ENCODE measurements around the gene NFATC1. TPM values are rescaled to one million over a fixed set of nuclear protein-coding genes. Genes with fewer than 3 reads are reported as not detected.

The NFATC1 gene
- total and polyA plus RNA-seq, 3 experiments from 2014 or later = 36.7 to 46.7 (median 45.9) TPM

DNA sequence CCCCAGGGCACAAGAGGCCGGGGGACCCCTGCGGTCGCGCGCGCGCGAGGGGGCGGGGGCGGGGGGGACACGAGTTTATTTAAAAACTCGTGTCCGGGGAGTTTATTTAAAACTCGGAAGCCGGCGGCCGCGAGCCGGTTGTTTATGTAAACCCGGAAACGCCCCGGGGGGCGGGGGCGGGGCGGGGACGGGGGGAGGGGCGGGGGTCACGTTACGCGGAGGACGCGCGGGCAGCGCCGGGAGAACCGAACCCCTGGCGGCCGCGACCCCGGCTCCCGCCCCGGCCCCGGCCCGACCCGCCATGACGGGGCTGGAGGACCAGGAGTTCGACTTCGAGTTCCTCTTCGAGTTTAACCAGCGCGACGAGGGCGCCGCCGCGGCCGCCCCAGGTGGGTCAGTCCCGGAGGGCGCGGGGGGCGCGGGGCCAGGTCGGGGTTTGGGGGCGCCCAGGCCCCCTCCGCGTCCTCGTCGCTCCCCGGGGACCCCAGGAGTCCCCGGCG lies 4.4 kb downstream of the NFATC1 start:
- no peaks in the 10 kb centered on the region for H3K9me3 ChIP-seq (ENCODE audit: low read length)
- peak overlapping the region in 1 of 7 donors; percentile 92 for H3K4me3 Mint-ChIP-seq
- ChIA-PET CTCF (interaction anchor here (1.2 to 1.6 kb wide), 2 partner anchors 123 to 128 kb away, joined by 4 read pairs; no protein-coding TSS in a partner anchor), POLR2A (no interaction called here)
- H3K9me3 Mint-ChIP-seq = no peaks in the 10 kb centered on the region
- peaks cover 37 to 52% (median 45%) of the 10 kb centered on the region in 3 donors for H3K4me1 Mint-ChIP-seq
- no peak overlapping the region for H3K27ac Mint-ChIP-seq
- peaks cover 0 to 3% of the 10 kb centered on the region in 2 donors for H3K27me3 Mint-ChIP-seq
- H3K27ac ChIP-seq (ENCODE audit: low read depth, low read length) = peak overlapping the region; percentile 47
- peak; percentile 42 to 75 (median 60) for DNase-seq
- H3K36me3 ChIP-seq (ENCODE audit: insufficient read depth, low read length) = no peaks in the 10 kb centered on the region
- H3K4me3 ChIP-seq (ENCODE audit: low read length) = peak overlapping the region; percentile 45
- peaks cover 0 to 23% (median 0%) of the 10 kb centered on the region in 3 donors for H3K36me3 Mint-ChIP-seq
- no peaks in the 10 kb centered on the region for H3K27me3 ChIP-seq (ENCODE audit: insufficient read depth, low read length, poor library complexity, severe bottlenecking)
- peaks cover 41% of the 10 kb centered on the region for H3K4me1 ChIP-seq (ENCODE audit: insufficient read depth, low read length)

DNA sequence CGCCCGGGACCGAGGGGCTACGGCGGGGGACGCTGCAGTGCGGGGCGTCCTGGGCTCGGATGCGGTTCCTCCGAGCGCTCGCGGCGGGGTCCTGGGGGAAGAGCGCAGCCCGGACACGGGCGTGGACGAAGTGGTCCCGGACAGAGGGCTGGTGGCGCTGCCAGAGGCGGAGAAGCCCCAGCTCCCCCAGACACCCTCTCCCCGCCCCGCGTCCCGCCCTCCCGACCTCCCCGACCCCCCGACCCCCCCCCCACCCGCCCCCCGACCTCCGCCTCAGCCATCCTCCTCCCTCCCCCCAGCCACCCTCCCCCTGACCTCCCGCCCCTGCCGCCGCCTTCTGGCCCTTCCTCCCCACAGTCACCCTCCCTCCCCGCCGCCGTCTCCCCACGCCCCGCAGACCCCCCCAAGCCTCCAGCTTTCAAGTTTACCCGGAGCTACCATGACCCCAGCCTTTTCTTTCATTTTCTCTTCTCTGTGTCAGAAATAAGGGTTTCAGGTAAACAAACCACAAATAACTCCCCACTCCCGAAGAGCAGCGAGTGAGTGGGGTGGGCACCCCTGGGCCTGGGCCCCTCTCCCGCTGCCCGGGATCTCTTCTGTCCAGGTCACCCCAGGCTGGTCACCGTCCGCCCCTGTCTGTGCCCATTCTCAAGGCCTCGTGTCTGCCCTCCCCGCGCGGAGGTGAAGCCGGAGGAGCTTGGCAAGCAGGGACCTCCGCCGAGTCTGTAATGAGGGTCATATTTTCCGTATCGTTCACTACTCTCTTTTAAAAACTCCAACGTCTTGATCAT lies 5.1 kb downstream of the NFATC1 start:
- H3K9me3 ChIP-seq (ENCODE audit: low read length) = no peaks in the 10 kb centered on the region
- ChIA-PET POLR2A (interaction anchor here (0.6 to 1.8 kb wide), 3 partner anchors 24 to 114 kb away, joined by 3 to 7 read pairs (median 4); no protein-coding TSS in a partner anchor), CTCF (interaction anchor here (1.2 to 1.6 kb wide), 3 partner anchors 21 to 127 kb away, joined by 3 to 4 read pairs (median 4); no protein-coding TSS in a partner anchor)
- no peaks in the 10 kb centered on the region for H3K36me3 ChIP-seq (ENCODE audit: insufficient read depth, low read length)
- H3K4me3 Mint-ChIP-seq = peak overlapping the region; percentile 82 to 96 (median 91)
- H3K27me3 ChIP-seq (ENCODE audit: insufficient read depth, low read length, poor library complexity, severe bottlenecking) = no peaks in the 10 kb centered on the region
- peak; percentile 43 to 73 (median 68) for DNase-seq
- H3K27ac ChIP-seq (ENCODE audit: low read depth, low read length) = peak overlapping the region; percentile 47
- peak overlapping the region; percentile 92 to 99 (median 95) for H3K27ac Mint-ChIP-seq
- H3K4me1 Mint-ChIP-seq = peaks cover 42 to 58% (median 52%) of the 10 kb centered on the region in 3 donors
- peaks cover 47% of the 10 kb centered on the region for H3K4me1 ChIP-seq (ENCODE audit: insufficient read depth, low read length)
- H3K36me3 Mint-ChIP-seq = peaks cover 0 to 23% (median 0%) of the 10 kb centered on the region in 3 donors
- peaks cover 0 to 3% of the 10 kb centered on the region in 2 donors for H3K27me3 Mint-ChIP-seq
- peak overlapping the region; percentile 45 for H3K4me3 ChIP-seq (ENCODE audit: low read length)
- no peaks in the 10 kb centered on the region for H3K9me3 Mint-ChIP-seq

DNA sequence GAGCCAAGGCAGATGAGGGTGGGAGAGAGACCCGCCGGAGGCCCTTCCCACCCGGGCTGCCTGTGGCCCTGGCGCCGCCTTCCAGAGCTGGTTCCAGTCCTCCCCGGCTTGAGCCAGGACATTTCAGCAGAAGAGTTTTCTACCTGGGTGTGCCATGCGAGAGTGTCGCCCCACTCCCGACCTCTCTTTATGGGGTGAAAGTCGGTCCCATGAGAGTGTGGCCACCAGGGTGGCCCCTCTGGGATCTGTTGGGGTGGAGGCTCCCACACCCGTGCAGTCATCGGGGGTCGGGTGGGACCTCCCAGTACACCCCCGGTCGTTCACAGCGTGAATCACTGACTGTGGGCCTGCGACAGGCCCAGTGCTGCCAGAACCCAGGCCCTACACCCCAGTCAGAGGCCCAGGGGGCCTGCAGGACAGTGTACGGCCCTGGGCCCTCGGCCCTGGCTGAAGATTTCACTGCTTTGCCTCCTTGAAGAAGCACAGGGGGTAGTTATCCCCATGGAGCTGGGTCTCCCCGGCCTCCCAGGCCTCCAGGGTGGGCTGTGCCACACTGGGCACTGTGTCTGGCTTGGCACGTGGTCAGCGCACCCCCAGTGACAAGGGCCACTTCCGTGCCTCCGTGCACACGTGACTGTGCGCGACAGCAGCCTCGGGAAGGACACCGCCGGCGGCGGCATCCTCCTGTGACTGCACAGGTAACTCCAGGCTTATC lies 5.9 kb downstream of the NFATC1 start:
- no peaks in the 10 kb centered on the region for H3K9me3 Mint-ChIP-seq
- Histone ChIP-seq H3K4me1 (ENCODE audit: insufficient read depth, low read length) (peaks cover 56% of the 10 kb centered on the region), H3K27ac (ENCODE audit: low read depth, low read length) (no peak overlapping the region), H3K36me3 (ENCODE audit: insufficient read depth, low read length) (no peaks in the 10 kb centered on the region), H3K27me3 (ENCODE audit: insufficient read depth, low read length, poor library complexity, severe bottlenecking) (no peaks in the 10 kb centered on the region), H3K9me3 (ENCODE audit: low read length) (no peaks in the 10 kb centered on the region), H3K4me3 (ENCODE audit: low read length) (peak overlapping the region; percentile 43)
- H3K36me3 Mint-ChIP-seq = peaks cover 4 to 31% (median 5%) of the 10 kb centered on the region in 3 donors
- peak in 1 of 5 donors; percentile 46 for DNase-seq
- H3K27ac Mint-ChIP-seq = peak overlapping the region; percentile 92 to 99 (median 95)
- peaks cover 50 to 66% (median 60%) of the 10 kb centered on the region in 3 donors for H3K4me1 Mint-ChIP-seq
- ChIA-PET CTCF (interaction anchor here (1.2 to 1.6 kb wide), 3 partner anchors 20 to 127 kb away, joined by 3 to 4 read pairs (median 4); no protein-coding TSS in a partner anchor), POLR2A (interaction anchor here (0.6 to 1.8 kb wide), 3 partner anchors 23 to 113 kb away, joined by 3 to 7 read pairs (median 4); no protein-coding TSS in a partner anchor)
- peak overlapping the region; percentile 82 to 96 (median 91) for H3K4me3 Mint-ChIP-seq
- H3K27me3 Mint-ChIP-seq = peaks cover 0 to 3% of the 10 kb centered on the region in 2 donors

DNA sequence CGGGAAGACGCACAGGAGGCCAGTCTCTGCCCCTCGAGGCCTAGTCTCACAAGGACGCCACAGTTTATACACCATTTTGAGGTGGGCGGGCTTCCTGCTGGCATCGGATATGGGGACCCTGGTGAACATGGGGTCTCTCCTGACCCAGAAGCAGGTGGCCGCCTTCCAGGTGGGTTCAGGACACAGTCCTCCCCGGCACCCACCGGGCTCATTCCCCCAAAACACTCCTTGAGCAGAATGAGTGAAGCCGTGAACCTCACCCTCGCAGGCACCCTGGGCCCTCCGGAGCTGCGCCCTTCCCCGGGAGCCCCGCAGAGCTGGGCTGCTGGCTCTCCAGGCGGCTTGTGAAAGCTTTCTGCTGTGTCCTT lies 6.5 kb downstream of the NFATC1 start:
- H3K9me3 ChIP-seq (ENCODE audit: low read length) = no peaks in the 10 kb centered on the region
- Mint-ChIP-seq H3K36me3 (peaks cover 4 to 31% (median 5%) of the 10 kb centered on the region in 3 donors), H3K27ac (peak overlapping the region in 7 of 8 donors; percentile 32 to 99 (median 89)), H3K9me3 (no peaks in the 10 kb centered on the region), H3K4me3 (peak overlapping the region; percentile 67 to 95 (median 86)), H3K27me3 (peaks cover 0 to 3% of the 10 kb centered on the region in 2 donors), H3K4me1 (peaks cover 51 to 66% (median 60%) of the 10 kb centered on the region in 3 donors)
- no peaks in the 10 kb centered on the region for H3K36me3 ChIP-seq (ENCODE audit: insufficient read depth, low read length)
- H3K4me3 ChIP-seq (ENCODE audit: low read length) = no peak overlapping the region
- no peaks in the 10 kb centered on the region for H3K27me3 ChIP-seq (ENCODE audit: insufficient read depth, low read length, poor library complexity, severe bottlenecking)
- POLR2A ChIA-PET = interaction anchor here (1.8 kb wide), 1 partner anchor 105 kb away, joined by 4 read pairs; no protein-coding TSS in a partner anchor
- no peak overlapping the region for H3K27ac ChIP-seq (ENCODE audit: low read depth, low read length)
- DNase-seq = peak in 1 of 5 donors; percentile 41
- CTCF ChIA-PET = interaction anchor here (4.2 kb wide), 1 partner anchor 121 kb away, joined by 14 read pairs; no protein-coding TSS in a partner anchor
- peaks cover 61% of the 10 kb centered on the region for H3K4me1 ChIP-seq (ENCODE audit: insufficient read depth, low read length)

DNA sequence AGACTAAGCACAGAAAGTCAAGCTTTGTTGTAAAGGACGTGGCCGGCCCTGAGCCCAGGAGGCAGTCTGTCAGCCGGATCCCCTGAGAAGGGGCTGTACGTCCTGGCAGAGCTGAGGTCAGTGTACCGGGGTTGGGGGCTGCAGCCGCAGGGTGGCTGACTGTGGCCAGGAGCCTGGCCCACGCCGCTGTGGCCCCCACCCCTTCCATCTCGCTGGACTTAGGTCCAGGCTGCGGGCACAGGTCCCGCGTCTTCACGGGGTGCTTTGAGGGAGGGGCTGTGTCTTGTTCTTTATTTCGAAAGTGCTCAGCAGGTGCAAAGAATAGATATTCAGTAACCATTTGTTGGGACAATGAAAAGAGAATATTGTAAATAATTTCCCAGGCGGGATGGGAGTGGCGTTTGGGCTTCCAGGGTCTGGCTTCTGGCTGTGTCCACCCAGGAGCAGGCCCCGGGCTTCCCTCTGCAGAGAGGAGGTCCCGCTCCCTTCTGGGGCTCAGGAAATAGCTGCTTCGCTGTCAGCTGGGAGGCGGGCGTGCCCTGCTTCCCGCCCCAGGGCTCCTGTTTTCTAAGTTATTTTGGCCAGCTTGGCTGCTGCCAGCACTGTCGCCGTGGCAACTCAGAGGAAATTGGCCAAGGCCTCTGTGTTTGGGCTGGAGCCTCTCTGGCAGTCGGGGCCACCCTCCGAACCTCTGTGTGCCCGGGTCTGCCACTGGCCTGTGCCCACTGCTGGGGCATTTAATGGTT lies 7.4 kb downstream of the NFATC1 start:
- peak overlapping the region; percentile 32 to 99 (median 94) for H3K27ac Mint-ChIP-seq
- H3K36me3 Mint-ChIP-seq = peaks cover 4 to 35% (median 5%) of the 10 kb centered on the region in 3 donors
- DNase-seq = peak in 2 of 5 donors; percentile 38 to 44
- peak overlapping the region; percentile 39 for H3K4me3 ChIP-seq (ENCODE audit: low read length)
- no peaks in the 10 kb centered on the region for H3K9me3 Mint-ChIP-seq
- H3K27ac ChIP-seq (ENCODE audit: low read depth, low read length) = no peak overlapping the region
- peaks cover 0 to 3% of the 10 kb centered on the region in 2 donors for H3K27me3 Mint-ChIP-seq
- H3K4me1 ChIP-seq (ENCODE audit: insufficient read depth, low read length) = peaks cover 61% of the 10 kb centered on the region
- ChIA-PET CTCF (interaction anchor here (0.9 to 4.2 kb wide), 2 partner anchors 120 to 125 kb away, joined by 3 to 14 read pairs; no protein-coding TSS in a partner anchor), POLR2A (no interaction called here)
- H3K4me3 Mint-ChIP-seq = peak overlapping the region; percentile 55 to 92 (median 79)
- H3K4me1 Mint-ChIP-seq = peaks cover 54 to 72% (median 66%) of the 10 kb centered on the region in 3 donors
- no peaks in the 10 kb centered on the region for H3K36me3 ChIP-seq (ENCODE audit: insufficient read depth, low read length)
- H3K9me3 ChIP-seq (ENCODE audit: low read length) = no peaks in the 10 kb centered on the region
- H3K27me3 ChIP-seq (ENCODE audit: insufficient read depth, low read length, poor library complexity, severe bottlenecking) = no peaks in the 10 kb centered on the region

DNA sequence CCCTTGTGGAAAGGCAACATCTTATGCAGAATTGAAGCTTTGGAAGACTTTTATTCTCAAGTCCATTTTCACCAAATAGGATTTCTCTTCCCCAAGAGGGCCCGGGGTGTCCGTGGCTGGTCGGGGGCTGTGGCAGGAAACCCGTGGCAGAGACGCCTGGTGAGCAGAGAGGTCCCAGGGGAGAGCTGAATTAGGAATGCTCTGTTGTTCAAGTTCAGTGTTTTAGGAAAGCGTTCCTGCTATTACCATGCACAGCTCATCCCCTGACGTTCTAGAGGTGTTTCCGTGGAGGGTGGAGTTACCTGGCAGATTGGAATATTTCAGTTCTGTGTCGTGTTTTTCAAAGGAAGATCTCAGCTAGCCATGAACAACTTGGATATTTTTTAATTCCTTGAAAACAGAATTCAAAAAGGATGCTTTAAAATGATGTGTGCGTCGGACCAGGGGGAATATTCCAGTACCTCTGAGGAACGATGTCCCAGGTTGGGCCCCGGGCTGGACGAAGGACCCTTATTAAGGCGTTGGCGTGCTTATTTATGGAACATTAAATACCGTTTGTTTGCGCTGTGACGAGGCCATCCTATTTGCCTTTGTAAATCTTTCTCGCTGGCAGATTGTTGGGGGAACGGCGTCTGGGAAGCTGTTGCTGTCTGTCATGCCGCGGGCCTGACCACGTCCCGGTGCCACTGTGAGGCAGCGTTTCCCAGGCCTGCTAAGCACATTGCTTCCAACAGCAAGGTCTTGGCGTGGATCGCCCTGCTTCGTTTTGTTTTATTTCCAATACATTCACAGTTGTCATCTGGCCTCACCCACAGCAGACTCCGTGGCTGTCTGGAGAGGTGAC lies 8.2 kb downstream of the NFATC1 start:
- DNase-seq = peak in 1 of 5 donors; percentile 49
- Mint-ChIP-seq H3K4me1 (peaks cover 49 to 66% (median 62%) of the 10 kb centered on the region in 3 donors), H3K4me3 (peak overlapping the region; percentile 67 to 84 (median 79)), H3K27ac (peak overlapping the region; percentile 84 to 99 (median 94)), H3K9me3 (no peaks in the 10 kb centered on the region), H3K36me3 (peaks cover 4 to 34% (median 5%) of the 10 kb centered on the region in 3 donors), H3K27me3 (peaks cover 0 to 2% of the 10 kb centered on the region in 2 donors)
- Histone ChIP-seq H3K9me3 (ENCODE audit: low read length) (no peaks in the 10 kb centered on the region), H3K27me3 (ENCODE audit: insufficient read depth, low read length, poor library complexity, severe bottlenecking) (no peaks in the 10 kb centered on the region), H3K4me3 (ENCODE audit: low read length) (peak overlapping the region; percentile 59), H3K4me1 (ENCODE audit: insufficient read depth, low read length) (peaks cover 61% of the 10 kb centered on the region), H3K27ac (ENCODE audit: low read depth, low read length) (no peak overlapping the region), H3K36me3 (ENCODE audit: insufficient read depth, low read length) (no peaks in the 10 kb centered on the region)
- ChIA-PET POLR2A (no interaction called here), CTCF (interaction anchor here (0.9 to 4.2 kb wide), 3 partner anchors 24 to 124 kb away, joined by 3 to 20 read pairs (median 14); no protein-coding TSS in a partner anchor)

Measured in CD8-positive, alpha-beta memory T cell (primary cell).